IMR-90 (cell line): Measurements from ENCODE around the gene TGM1.

Source experiments
- BHLHE40 ChIP-seq: fragments of 150-350 bp; IDR thresholded peaks from 2 replicates; pipeline ENCODE4 v1.6.1; 2016; ENCODE audit warnings: mild to moderate bottlenecking, low read depth, low read length
- CEBPB ChIP-seq: IDR thresholded peaks from 2 replicates; pipeline ENCODE4 v1.6.1; 2012; ENCODE audit warnings: low read depth, low read length, improper control_type of control experiment
- CTCF ChIP-seq: conservative IDR thresholded peaks from 2 replicates; pipeline ENCODE4 v1.5.1; 2012; ENCODE audit warnings: mild to moderate bottlenecking, low read depth, low read length, improper control_type of control experiment
- NFE2L2 ChIP-seq: fragments of 150-350 bp; IDR thresholded peaks from 2 replicates; pipeline ENCODE4 v1.6.1; 2016; ENCODE audit warnings: low read depth, mild to moderate bottlenecking, low read length
- POLR2A ChIP-seq: IDR thresholded peaks from 2 replicates; pipeline ENCODE4 v1.6.1; 2012; ENCODE audit warnings: mild to moderate bottlenecking, low read depth, low read length
- RAD21 ChIP-seq: IDR thresholded peaks from 2 replicates; pipeline ENCODE4 v1.6.1; 2012; ENCODE audit warnings: low read length, improper control_type of control experiment
- RFX5 ChIP-seq: IDR thresholded peaks from 2 replicates; pipeline ENCODE4 v1.8.0; 2012; ENCODE audit warnings: low read depth, mild to moderate bottlenecking, low read length, moderate library complexity

GRCh38 chr14:24259282-24260025 lies 3.5 kb downstream of the TGM1 start:
- TF ChIP-seq CTCF, result no peak
- no peak for TF ChIP-seq POLR2A
- TF ChIP-seq RFX5, result no peak
- TF ChIP-seq RAD21, result no peak
- no peak for TF ChIP-seq CEBPB
- no peak for TF ChIP-seq BHLHE40
- no peak for TF ChIP-seq NFE2L2
